Measurements from ENCODE around the gene APBB1. TPM values are rescaled to one million over a fixed set of nuclear protein-coding genes. Genes with fewer than 3 reads are reported as not detected.

The APBB1 gene
- total RNA-seq, 1 experiment from 2014 or later = 34.8 TPM

DNA sequence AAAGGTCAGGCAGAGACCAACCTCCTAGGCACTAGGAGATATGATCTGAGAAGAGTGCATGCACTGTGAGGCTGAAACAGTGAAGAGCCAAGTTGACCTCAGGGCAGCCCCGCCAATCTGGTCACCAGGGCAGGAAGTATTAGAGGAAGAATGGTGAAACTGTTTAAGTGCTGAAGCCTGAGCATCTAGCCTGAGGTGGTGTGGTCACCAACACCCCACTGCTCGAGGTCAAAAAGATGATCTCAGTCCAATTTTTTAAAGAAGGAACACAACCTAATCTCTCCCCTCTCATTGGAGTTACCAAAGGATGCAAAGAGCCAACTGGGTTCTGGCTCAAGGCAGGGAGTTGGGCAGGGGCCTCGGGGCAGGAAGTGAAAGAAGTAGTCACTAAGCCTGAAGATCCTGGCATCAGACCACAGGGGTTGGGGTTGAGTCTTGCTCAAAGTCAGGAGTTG lies 4.0 kb downstream of the APBB1 start:
- no peak overlapping the region for H3K4ac ChIP-seq (ENCODE audit: low read depth, low read length)

More for the DNA sequence above, 4.0 kb downstream of the APBB1 start:
- TF ChIP-seq CTCF (conservative IDR thresholded peaks at IDR 0.05) = no peak
- Histone ChIP-seq H4K5ac (ENCODE audit: insufficient read length, low read depth, low read length) (no peak overlapping the region), H3K14ac (ENCODE audit: insufficient read depth, low read length) (no peak overlapping the region), H2AK5ac (ENCODE audit: insufficient read length, low read length) (no peak overlapping the region), H3K23ac (ENCODE audit: insufficient read length, low read depth, low read length) (no peak overlapping the region), H2BK120ac (ENCODE audit: low read depth, low read length, poor library complexity, severe bottlenecking) (no peak overlapping the region), H3K18ac (ENCODE audit: insufficient read length, low read depth, low read length) (no peak overlapping the region), H4K20me1 (ENCODE audit: control insufficient read depth, insufficient read depth, insufficient read length) (no peaks in the 10 kb centered on the region), H3K79me2 (ENCODE audit: insufficient read depth, low read length) (no peaks in the 10 kb centered on the region), H3K4me1 (ENCODE audit: insufficient read depth, low read length) (0 out of 2 replicates have a peak, but pooled peaks cover 3% of the 10 kb centered on the region), H3K9ac (ENCODE audit: extremely low read depth, insufficient read length, low read length) (no peak overlapping the region), H3K9me3 (ENCODE audit: control insufficient read depth, low read depth, low read length) (no peaks in the 10 kb centered on the region), H3K23me2 (ENCODE audit: insufficient read length, low read depth, low read length, poor library complexity, severe bottlenecking) (peaks cover 6% of the 10 kb centered on the region), H3K4me2 (ENCODE audit: insufficient read depth, insufficient read length, low read length) (no peak overlapping the region), H4K91ac (ENCODE audit: insufficient read length, low read depth, low read length) (no peak overlapping the region), H3K27me3 (ENCODE audit: insufficient read depth, low read length) (peaks cover 4% of the 10 kb centered on the region; the same call in 1 of the 2 replicates), H3K27ac (ENCODE audit: insufficient read length, low read depth, low read length) (no peak overlapping the region), H3K79me1 (ENCODE audit: insufficient read depth, low read depth, low read length, poor library complexity, severe bottlenecking) (no peaks in the 10 kb centered on the region), H3T11ph (ENCODE audit: low read length) (no peak overlapping the region), H2BK5ac (ENCODE audit: insufficient read length, low read length) (no peak overlapping the region), H2BK12ac (ENCODE audit: insufficient read length, low read depth, low read length) (no peak overlapping the region), H2AFZ (ENCODE audit: low read length) (no peak overlapping the region), H2BK15ac (ENCODE audit: low read depth, low read length) (no peak overlapping the region), H4K8ac (replicated peaks; ENCODE audit: insufficient read length, low read depth, low read length) (no peak overlapping the region), H2BK20ac (ENCODE audit: low read depth, low read length, poor library complexity, severe bottlenecking) (no peak overlapping the region), H3K56ac (ENCODE audit: insufficient read length, low read depth, low read length) (no peak overlapping the region)
- no peak overlapping the region for H3K27ac Mint-ChIP-seq
- WGBS (ENCODE audit: extremely low coverage, insufficient read length, low lambda C conversion rate) = no CpG with 5 or more reads among the region's 3 CpGs
- no peak for DNase-seq
- H3K27me3 Mint-ChIP-seq (ENCODE audit: low read depth) = peaks cover 6% of the 10 kb centered on the region
- H3K4me1 Mint-ChIP-seq = peaks cover 9 to 10% of the 10 kb centered on the region in 2 experiments
- peaks cover 0 to 3% (median 0%) of the 10 kb centered on the region in 3 experiments; a peak in 2 of 7 replicates for H3K36me3 Mint-ChIP-seq (ENCODE audit: insufficient read depth in 1 of 3, low read depth in 3 of 3)
- H3K9me3 Mint-ChIP-seq = no peaks in the 10 kb centered on the region
- H3K4me3 Mint-ChIP-seq = no peak overlapping the region

Data from H9 (cell line).